ENCODE measurements around the gene ERMP1.
"Not testable (repeated sequence)": the region's sequence is repeated elsewhere in the genome, so short reads cannot be mapped to it uniquely, and the experiment has no call there.

ERMP1 gene

DNA sequence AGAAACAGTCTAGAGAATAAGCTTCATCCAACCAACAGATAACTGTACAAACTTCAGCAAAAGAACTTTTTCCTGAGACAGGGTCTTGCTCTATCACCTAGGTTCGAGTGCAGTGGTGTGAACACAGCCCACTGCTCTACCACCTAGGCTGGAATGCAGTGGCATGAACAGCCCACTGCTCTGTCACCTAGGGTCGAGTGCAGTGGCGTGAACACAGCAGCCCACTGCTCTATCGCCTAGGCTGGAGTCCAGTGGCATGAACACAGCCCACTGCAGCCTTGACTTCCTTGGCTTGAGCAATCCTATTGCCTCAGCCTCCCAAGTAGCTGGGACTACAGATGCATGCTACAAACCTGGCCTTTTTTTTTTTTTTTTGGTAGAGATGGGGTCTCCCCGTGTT, 43.4 kb downstream of the ERMP1 start:
- no peak overlapping the region for H3K27ac ChIP-seq
- TF ChIP-seq CTCF (conservative IDR thresholded peaks at IDR 0.05): no peak

GRCh38 chr9:5787759-5788302, 45.1 kb downstream of the ERMP1 start:
- no peak overlapping the region for H3K27ac ChIP-seq
- TF ChIP-seq CTCF (conservative IDR thresholded peaks at IDR 0.05): no peak

DNA sequence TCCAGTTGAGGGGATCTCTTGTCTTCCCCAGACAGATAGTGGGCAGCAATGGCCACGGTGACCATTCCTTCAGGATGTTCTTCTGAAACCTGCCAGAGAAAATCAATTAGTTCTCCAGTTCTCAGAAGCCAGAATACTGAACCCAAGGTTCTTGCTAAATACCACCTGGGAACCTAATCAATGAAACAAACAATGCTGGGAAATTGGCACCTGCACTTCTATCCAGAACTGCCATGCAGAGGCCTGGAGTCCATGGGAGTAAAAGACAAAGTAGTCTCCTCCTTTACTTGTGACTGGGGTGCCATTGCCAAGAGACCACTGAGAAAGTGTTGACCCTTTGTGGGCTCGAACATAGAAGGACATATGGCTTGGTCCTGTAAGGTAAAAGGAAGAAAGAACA, 45.7 kb downstream of the ERMP1 start:
- H3K27ac ChIP-seq: no peak overlapping the region
- TF ChIP-seq CTCF (conservative IDR thresholded peaks at IDR 0.05): no peak

GRCh38 chr9:5786370-5787127, 46.4 kb downstream of the ERMP1 start:
- TF ChIP-seq CTCF (conservative IDR thresholded peaks at IDR 0.05): no peak
- no peak overlapping the region for H3K27ac ChIP-seq

DNA sequence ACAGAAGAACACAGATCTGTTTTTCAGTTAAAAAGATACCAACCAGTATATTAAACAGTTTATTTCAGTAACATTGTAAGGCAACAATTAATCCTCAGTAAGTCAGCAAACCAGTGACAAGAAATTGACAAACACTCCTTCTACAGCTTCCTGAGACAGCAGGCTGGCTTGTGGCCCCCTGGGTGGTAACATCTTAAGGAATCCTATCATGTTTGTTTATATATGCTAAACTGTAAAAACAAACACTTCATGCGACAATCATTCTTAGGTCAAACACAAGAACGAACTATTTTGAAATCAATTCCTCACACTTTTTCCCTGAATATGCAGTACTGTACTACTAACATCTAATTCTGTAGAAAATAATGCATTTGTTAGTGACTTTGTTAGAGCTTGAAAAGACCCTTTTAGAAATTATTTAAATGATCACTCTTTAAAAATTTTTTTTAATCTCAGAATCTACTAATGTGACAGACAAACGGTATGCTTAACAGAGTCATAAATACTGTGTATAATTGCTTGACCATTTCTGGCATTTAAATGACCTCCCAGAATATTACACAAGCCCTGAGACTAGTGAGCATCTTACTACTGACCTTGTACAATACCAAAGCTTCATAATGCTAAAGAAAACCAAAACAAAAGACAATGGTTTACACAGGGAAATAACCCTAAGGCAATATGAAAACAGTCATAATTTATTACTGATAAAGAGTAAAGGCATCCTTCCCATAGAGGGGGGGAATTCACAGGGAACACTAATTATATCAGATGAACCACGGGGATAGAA, 48.2 kb downstream of the ERMP1 start:
- H3K27ac ChIP-seq: no peak overlapping the region
- TF ChIP-seq CTCF (conservative IDR thresholded peaks at IDR 0.05): no peak

GRCh38 chr9:5783982-5784381, 48.9 kb downstream of the ERMP1 start:
- TF ChIP-seq CTCF (conservative IDR thresholded peaks at IDR 0.05): no peak
- no peak overlapping the region for H3K27ac ChIP-seq

GRCh38 chr9:5783420-5783819, 49.5 kb downstream of the ERMP1 start:
- H3K27ac ChIP-seq: not testable (repeated sequence)

GRCh38 chr9:5779705-5780218, 53.2 kb downstream of the ERMP1 start:
- not testable (repeated sequence) for H3K27ac ChIP-seq

All from VCaP (cell line).